ENCODE data around the gene TIMP3. TPM values are rescaled to one million over a fixed set of nuclear protein-coding genes. Genes with fewer than 3 reads are reported as not detected.

The TIMP3 gene
- polyA plus RNA-seq, 1 of the 3 experiments (the other 2 are of a cell fraction): 26.1 TPM

DNA sequence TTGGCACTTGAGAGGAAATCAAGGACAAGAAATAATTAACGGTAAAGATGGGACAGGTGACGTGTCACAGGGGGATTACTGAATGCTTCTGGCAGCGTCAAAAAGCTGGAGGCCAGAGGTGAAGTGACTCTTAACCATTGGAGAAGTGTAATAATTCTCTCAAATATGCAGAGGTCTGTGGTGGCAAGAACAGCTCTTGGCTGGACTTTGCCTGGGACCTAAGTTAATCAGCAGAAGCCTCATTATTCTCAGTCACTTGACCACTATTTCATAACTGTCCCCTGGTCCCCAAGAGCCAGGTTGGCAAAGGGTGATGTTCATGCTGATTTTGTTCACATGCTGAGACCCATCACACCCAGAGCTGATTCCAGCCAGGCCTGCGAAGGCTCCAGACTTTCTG lies 72.9 kb downstream of the TIMP3 start (continued):
- TF ChIP-seq, protein P1, sequence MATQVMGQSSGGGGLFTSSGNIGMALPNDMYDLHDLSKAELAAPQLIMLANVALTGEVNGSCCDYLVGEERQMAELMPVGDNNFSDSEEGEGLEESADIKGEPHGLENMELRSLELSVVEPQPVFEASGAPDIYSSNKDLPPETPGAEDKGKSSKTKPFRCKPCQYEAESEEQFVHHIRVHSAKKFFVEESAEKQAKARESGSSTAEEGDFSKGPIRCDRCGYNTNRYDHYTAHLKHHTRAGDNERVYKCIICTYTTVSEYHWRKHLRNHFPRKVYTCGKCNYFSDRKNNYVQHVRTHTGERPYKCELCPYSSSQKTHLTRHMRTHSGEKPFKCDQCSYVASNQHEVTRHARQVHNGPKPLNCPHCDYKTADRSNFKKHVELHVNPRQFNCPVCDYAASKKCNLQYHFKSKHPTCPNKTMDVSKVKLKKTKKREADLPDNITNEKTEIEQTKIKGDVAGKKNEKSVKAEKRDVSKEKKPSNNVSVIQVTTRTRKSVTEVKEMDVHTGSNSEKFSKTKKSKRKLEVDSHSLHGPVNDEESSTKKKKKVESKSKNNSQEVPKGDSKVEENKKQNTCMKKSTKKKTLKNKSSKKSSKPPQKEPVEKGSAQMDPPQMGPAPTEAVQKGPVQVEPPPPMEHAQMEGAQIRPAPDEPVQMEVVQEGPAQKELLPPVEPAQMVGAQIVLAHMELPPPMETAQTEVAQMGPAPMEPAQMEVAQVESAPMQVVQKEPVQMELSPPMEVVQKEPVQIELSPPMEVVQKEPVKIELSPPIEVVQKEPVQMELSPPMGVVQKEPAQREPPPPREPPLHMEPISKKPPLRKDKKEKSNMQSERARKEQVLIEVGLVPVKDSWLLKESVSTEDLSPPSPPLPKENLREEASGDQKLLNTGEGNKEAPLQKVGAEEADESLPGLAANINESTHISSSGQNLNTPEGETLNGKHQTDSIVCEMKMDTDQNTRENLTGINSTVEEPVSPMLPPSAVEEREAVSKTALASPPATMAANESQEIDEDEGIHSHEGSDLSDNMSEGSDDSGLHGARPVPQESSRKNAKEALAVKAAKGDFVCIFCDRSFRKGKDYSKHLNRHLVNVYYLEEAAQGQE (IDR thresholded peaks at IDR 0.05; ENCODE audit: low read depth, low read length): no peak

DNA sequence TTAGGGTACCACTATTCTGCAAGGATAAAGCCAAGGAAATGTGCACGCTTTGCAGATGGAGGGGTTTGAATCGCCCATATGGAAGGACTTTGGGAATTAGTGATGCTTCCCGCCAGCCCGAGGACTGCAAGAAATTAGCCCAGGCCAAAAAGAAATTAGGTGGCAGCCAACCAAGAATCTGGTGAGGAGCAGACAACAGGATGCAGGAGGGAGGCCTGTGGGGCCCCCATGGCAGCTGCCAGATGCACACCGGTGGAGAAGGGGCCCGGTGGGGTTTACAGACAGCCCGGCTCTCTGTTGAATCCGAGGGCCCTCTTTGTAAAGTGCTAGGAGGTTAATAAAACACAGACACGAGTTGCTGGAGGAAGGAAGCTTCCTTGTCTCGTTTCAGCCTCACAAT lies 73.5 kb downstream of the TIMP3 start:
- Histone ChIP-seq H2AFZ (ENCODE audit: low read depth) (no peak overlapping the region), H3K4me2 (no peak overlapping the region), H3K27me3 (ENCODE audit: insufficient read depth) (no peaks in the 10 kb centered on the region), H4K20me1 (ENCODE audit: insufficient read depth) (no peaks in the 10 kb centered on the region), H3K9ac (no peak overlapping the region), H3K4me3 (ENCODE audit: low read depth in 2 of 2, low read length in 1 of 2) (no peak overlapping the region), H3K4me1 (ENCODE audit: control insufficient read depth in 1 of 2, insufficient read depth in 2 of 2, low read depth in 1 of 2, low read length in 1 of 2) (peaks cover 0 to 10% of the 10 kb centered on the region in 2 experiments; a peak in 1 of 4 replicates), H3K36me3 (replicated peaks in 1 of 2; ENCODE audit: control insufficient read depth in 1 of 2, insufficient read depth in 2 of 2, low read length in 1 of 2) (no peaks in the 10 kb centered on the region), H3F3A (replicated peaks; ENCODE audit: insufficient read depth) (no peaks in the 10 kb centered on the region), H3K9me3 (no peaks in the 10 kb centered on the region), H3K9me2 (no peaks in the 10 kb centered on the region), H3K79me2 (ENCODE audit: insufficient read depth) (no peaks in the 10 kb centered on the region), H3K27ac (ENCODE audit: low read depth in 2 of 2, low read length in 1 of 2) (no peak overlapping the region; a peak in 1 of 4 replicates)
- CTCF ChIA-PET: interaction anchor here (0.8 to 1.2 kb wide), 2 partner anchors 9 to 27 kb away, joined by 3 read pairs; no protein-coding TSS in a partner anchor
- no peak for TF ChIP-seq GABPA (IDR thresholded peaks at IDR 0.05; ENCODE audit: low read depth)
- 35% methylated on average over 8 of the region's 10 CpGs for WGBS (ENCODE audit: low lambda C conversion rate)
- DNase-seq: no peak
- POLR2A ChIA-PET: no interaction called here

GRCh38 chr22:32876516-32876915 lies 75.0 kb downstream of the TIMP3 start:
- Histone ChIP-seq H3K9ac (no peak overlapping the region), H3K79me2 (ENCODE audit: insufficient read depth) (no peaks in the 10 kb centered on the region), H3K4me1 (ENCODE audit: control insufficient read depth in 1 of 2, insufficient read depth in 2 of 2, low read depth in 1 of 2, low read length in 1 of 2) (peaks cover 0 to 24% of the 10 kb centered on the region in 2 experiments; a peak in 1 of 4 replicates), H3F3A (replicated peaks; ENCODE audit: insufficient read depth) (no peaks in the 10 kb centered on the region), H3K9me3 (no peaks in the 10 kb centered on the region), H3K9me2 (no peaks in the 10 kb centered on the region), H3K4me3 (ENCODE audit: low read depth in 2 of 2, low read length in 1 of 2) (no peak overlapping the region), H3K36me3 (replicated peaks in 1 of 2; ENCODE audit: control insufficient read depth in 1 of 2, insufficient read depth in 2 of 2, low read length in 1 of 2) (no peaks in the 10 kb centered on the region), H2AFZ (ENCODE audit: low read depth) (no peak overlapping the region), H3K27me3 (ENCODE audit: insufficient read depth) (no peaks in the 10 kb centered on the region), H4K20me1 (ENCODE audit: insufficient read depth) (no peaks in the 10 kb centered on the region), H3K4me2 (no peak overlapping the region), H3K27ac (ENCODE audit: low read depth in 2 of 2, low read length in 1 of 2) (no peak overlapping the region)
- 89% methylated on average over 2 of the region's 2 CpGs for WGBS (ENCODE audit: low lambda C conversion rate)
- CTCF ChIA-PET: no interaction called here
- POLR2A ChIA-PET: no interaction called here
- no peak for DNase-seq
- TF ChIP-seq FOXM1 (IDR thresholded peaks at IDR 0.05; ENCODE audit: low read depth) (no peak), RAD21 (IDR thresholded peaks at IDR 0.05; ENCODE audit: low read length) (no peak), EZH2phosphoT487 (IDR thresholded peaks at IDR 0.05; ENCODE audit: borderline replicate concordance, low read depth) (no peak), NFIC (IDR thresholded peaks at IDR 0.05; ENCODE audit: borderline replicate concordance) (no peak), TCF12 (IDR thresholded peaks at IDR 0.05) (no peak), TAF1 (IDR thresholded peaks at IDR 0.05; ENCODE audit: borderline replicate concordance, low read depth, low read length) (no peak), USF1 (IDR thresholded peaks at IDR 0.05; ENCODE audit: borderline replicate concordance, low read depth) (no peak), FOXJ3 (CRISPR knock-in tag; IDR thresholded peaks at IDR 0.05) (no peak), MEF2A (IDR thresholded peaks at IDR 0.05; ENCODE audit: borderline replicate concordance, low read depth) (no peak), FOSL2 (IDR thresholded peaks at IDR 0.05; ENCODE audit: borderline replicate concordance, low read depth) (no peak), EP300 (IDR thresholded peaks at IDR 0.05; ENCODE audit: borderline replicate concordance in 1 of 2, low read depth in 1 of 2, low read length in 1 of 2) (no peak), POLR2AphosphoS5 (IDR thresholded peaks at IDR 0.05; ENCODE audit: low read depth, low read length) (no peak), CTCF (IDR thresholded peaks at IDR 0.05) (no peak), CHD2 (IDR thresholded peaks at IDR 0.05; ENCODE audit: low read length, partially characterized antibody) (no peak), MAX (IDR thresholded peaks at IDR 0.05; ENCODE audit: low read depth) (no peak), RFX5 (IDR thresholded peaks at IDR 0.05; ENCODE audit: low read length) (no peak)
- TF ChIP-seq, protein P2, sequence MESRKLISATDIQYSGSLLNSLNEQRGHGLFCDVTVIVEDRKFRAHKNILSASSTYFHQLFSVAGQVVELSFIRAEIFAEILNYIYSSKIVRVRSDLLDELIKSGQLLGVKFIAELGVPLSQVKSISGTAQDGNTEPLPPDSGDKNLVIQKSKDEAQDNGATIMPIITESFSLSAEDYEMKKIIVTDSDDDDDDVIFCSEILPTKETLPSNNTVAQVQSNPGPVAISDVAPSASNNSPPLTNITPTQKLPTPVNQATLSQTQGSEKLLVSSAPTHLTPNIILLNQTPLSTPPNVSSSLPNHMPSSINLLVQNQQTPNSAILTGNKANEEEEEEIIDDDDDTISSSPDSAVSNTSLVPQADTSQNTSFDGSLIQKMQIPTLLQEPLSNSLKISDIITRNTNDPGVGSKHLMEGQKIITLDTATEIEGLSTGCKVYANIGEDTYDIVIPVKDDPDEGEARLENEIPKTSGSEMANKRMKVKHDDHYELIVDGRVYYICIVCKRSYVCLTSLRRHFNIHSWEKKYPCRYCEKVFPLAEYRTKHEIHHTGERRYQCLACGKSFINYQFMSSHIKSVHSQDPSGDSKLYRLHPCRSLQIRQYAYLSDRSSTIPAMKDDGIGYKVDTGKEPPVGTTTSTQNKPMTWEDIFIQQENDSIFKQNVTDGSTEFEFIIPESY (IDR thresholded peaks at IDR 0.05; ENCODE audit: borderline replicate concordance, low read depth): no peak

Data from SK-N-SH (cell line).